Panc1 (cell line): Measurements from ENCODE around the gene DIP2C. TPM values are rescaled to one million over a fixed set of nuclear protein-coding genes. Genes with fewer than 3 reads are reported as not detected.

Source experiments
- ATAC-seq: fragments of 200-7000 bp; cut with Tn5 transposase; 2 replicates; pipeline ENCODE4 v1.9.1; 2020; ENCODE audit warnings: mild to moderate bottlenecking, moderate library complexity
- BruUV-seq: library from RNA; stranded (reverse); fragments of 400-500 nt; replicated peaks from 2 replicates; lab custom pipeline; 2021; lab: Mats Ljungman, UMichigan
- CTCF ChIA-PET: fragments of 300-600 bp; sonication (Branson Sonifier 250); formaldehyde crosslinking; loops from one replicate; lab custom pipeline; 2022; ENCODE audit warnings: antibody characterized with exemption; lab: Charles Lee
- POLR2A ChIA-PET: fragments of 300-600 bp; sonication (Branson Sonifier 250); formaldehyde crosslinking; loops from one replicate; lab custom pipeline; 2022; ENCODE audit warnings: antibody characterized with exemption; lab: Charles Lee
- DNase-seq: peaks from one replicate; pipeline ENCODE4 v3.0.0-alpha.2; 2010; ENCODE audit warnings: low read depth, low spot score
- H3K27ac ChIP-seq: 2 replicates; pipeline ENCODE4 v1.5.1; 2011; ENCODE audit warnings: mild to moderate bottlenecking, low read length, inconsistent platforms
- H3K27me3 ChIP-seq: fragments of 200-500 bp; sonication (Bioruptor generic); 2 replicates; pipeline ENCODE4 v1.6.0; 2014; ENCODE audit warnings: low read length, inconsistent platforms; ENCODE audit not compliant: control insufficient read depth, insufficient read depth
- H3K36me3 ChIP-seq: fragments of 200-500 bp; sonication (Bioruptor generic); 2 replicates; pipeline ENCODE4 v1.5.1; 2014; ENCODE audit warnings: inconsistent platforms, mild to moderate bottlenecking, low read length, moderate library complexity; ENCODE audit not compliant: control insufficient read depth, insufficient read depth
- H3K4me1 ChIP-seq: 2 replicates; pipeline ENCODE4 v1.5.1; 2011; ENCODE audit warnings: inconsistent platforms, mild to moderate bottlenecking, low read length, moderate library complexity; ENCODE audit not compliant: control insufficient read depth, insufficient read depth
- H3K4me3 ChIP-seq, 2 experiments: 2 replicates each; pipeline ENCODE4 v1.5.1; 2011 to 2012; ENCODE audit warnings: low read depth in 2 of 2, low read length in 2 of 2, mild to moderate bottlenecking in 2 of 2, inconsistent platforms in 1 of 2, moderate library complexity in 1 of 2
- H3K9me3 ChIP-seq: fragments of 200-500 bp; sonication (Bioruptor generic); 2 replicates; pipeline ENCODE4 v1.5.1; 2014; ENCODE audit warnings: low read depth, mild to moderate bottlenecking, inconsistent platforms, low read length, moderate library complexity; ENCODE audit not compliant: control insufficient read depth, insufficient read depth
- POLR2AphosphoS5 ChIP-seq: IDR thresholded peaks from 2 replicates; pipeline ENCODE4 v1.6.1; 2012; ENCODE audit warnings: mild to moderate bottlenecking, low read depth, low read length, moderate library complexity
- SIN3A ChIP-seq: IDR thresholded peaks from 2 replicates; pipeline ENCODE4 v1.6.1; 2012; ENCODE audit warnings: low read depth, mild to moderate bottlenecking, low read length, moderate library complexity, borderline replicate concordance; ENCODE audit not compliant: insufficient read depth
- TCF7L2 ChIP-seq: IDR thresholded peaks from 2 replicates; pipeline ENCODE4 v1.6.1; 2011; ENCODE audit warnings: mild to moderate bottlenecking, low read depth, low read length, inconsistent platforms
- in situ Hi-C: cut with HindIII; loops from 2 replicates; pipeline ENCODE4 v1.10.0; 2016; ENCODE audit warnings: low sequenced_read_pairs, low pct_unique_long_range_greater_than_20kb
- intact Hi-C: fragments of 100-400 bp; cut with micrococcal nuclease; formaldehyde crosslinking; loops from one replicate; pipeline ENCODE4 v1.10.0; 2022; ENCODE audit not compliant: unreplicated experiment
- total RNA-seq: library from RNA; stranded (reverse); gene quantifications from one replicate; pipeline ENCODE4 v1.2.1, GENCODE V29; 2021; ENCODE audit not compliant: unreplicated experiment
- TF ChIP-seq, protein P1 (sequence below): fragments of 450-650 bp; IDR thresholded peaks from 2 replicates; pipeline ENCODE4 v1.5.1; 2017; ENCODE audit warnings: mild to moderate bottlenecking
- TF ChIP-seq, protein P2 (sequence below), 2 experiments: IDR thresholded peaks; 2 replicates each; pipeline ENCODE4 v1.6.1; 2011 to 2012; ENCODE audit warnings: low read depth in 2 of 2, control low read depth in 1 of 2, low read length in 1 of 2, mild to moderate bottlenecking in 1 of 2, moderate library complexity in 1 of 2; ENCODE audit not compliant: insufficient read depth in 1 of 2

The DIP2C gene
- total RNA-seq, 1 experiment from 2014 or later, result 13.2 TPM

DNA sequence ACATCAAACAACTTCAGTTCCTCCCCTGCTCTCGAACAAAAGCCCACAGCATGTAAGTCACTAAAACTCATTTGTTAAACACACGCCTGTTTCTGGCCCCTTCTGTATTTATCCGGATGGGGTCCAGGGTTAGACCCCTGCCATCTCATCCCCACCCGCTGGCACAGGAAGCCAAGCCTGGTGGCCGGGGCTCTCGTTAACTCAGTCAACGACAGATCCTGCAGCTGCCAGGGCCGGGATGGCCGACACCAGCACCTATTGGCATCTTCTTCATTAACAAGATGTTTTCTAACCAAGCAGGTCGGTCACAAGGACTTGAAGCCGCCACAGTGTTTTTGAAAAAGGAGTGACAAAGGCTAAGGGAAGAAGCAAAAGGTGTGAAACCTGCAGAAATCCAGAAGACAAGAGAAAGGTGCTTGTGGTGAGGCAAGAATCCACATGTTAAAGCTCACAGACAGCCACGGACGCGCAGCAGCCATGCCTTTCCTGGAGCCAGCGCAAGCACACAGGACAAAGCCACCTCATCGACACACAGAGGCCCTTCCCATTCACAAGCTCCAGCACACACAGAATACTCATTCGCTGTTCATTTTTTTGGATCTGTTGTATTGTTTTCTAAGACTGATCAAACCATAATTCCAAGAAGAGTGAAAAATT is 202.7 kb downstream of the DIP2C start:
- POLR2A ChIA-PET, result no interaction called here
- TF ChIP-seq SIN3A, result no peak
- TF ChIP-seq, protein P1, sequence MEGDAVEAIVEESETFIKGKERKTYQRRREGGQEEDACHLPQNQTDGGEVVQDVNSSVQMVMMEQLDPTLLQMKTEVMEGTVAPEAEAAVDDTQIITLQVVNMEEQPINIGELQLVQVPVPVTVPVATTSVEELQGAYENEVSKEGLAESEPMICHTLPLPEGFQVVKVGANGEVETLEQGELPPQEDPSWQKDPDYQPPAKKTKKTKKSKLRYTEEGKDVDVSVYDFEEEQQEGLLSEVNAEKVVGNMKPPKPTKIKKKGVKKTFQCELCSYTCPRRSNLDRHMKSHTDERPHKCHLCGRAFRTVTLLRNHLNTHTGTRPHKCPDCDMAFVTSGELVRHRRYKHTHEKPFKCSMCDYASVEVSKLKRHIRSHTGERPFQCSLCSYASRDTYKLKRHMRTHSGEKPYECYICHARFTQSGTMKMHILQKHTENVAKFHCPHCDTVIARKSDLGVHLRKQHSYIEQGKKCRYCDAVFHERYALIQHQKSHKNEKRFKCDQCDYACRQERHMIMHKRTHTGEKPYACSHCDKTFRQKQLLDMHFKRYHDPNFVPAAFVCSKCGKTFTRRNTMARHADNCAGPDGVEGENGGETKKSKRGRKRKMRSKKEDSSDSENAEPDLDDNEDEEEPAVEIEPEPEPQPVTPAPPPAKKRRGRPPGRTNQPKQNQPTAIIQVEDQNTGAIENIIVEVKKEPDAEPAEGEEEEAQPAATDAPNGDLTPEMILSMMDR, result no peak
- no peak for TF ChIP-seq TCF7L2
- TF ChIP-seq POLR2AphosphoS5, result no peak
- TF ChIP-seq, protein P2, sequence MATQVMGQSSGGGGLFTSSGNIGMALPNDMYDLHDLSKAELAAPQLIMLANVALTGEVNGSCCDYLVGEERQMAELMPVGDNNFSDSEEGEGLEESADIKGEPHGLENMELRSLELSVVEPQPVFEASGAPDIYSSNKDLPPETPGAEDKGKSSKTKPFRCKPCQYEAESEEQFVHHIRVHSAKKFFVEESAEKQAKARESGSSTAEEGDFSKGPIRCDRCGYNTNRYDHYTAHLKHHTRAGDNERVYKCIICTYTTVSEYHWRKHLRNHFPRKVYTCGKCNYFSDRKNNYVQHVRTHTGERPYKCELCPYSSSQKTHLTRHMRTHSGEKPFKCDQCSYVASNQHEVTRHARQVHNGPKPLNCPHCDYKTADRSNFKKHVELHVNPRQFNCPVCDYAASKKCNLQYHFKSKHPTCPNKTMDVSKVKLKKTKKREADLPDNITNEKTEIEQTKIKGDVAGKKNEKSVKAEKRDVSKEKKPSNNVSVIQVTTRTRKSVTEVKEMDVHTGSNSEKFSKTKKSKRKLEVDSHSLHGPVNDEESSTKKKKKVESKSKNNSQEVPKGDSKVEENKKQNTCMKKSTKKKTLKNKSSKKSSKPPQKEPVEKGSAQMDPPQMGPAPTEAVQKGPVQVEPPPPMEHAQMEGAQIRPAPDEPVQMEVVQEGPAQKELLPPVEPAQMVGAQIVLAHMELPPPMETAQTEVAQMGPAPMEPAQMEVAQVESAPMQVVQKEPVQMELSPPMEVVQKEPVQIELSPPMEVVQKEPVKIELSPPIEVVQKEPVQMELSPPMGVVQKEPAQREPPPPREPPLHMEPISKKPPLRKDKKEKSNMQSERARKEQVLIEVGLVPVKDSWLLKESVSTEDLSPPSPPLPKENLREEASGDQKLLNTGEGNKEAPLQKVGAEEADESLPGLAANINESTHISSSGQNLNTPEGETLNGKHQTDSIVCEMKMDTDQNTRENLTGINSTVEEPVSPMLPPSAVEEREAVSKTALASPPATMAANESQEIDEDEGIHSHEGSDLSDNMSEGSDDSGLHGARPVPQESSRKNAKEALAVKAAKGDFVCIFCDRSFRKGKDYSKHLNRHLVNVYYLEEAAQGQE (IDR thresholded peaks at IDR 0.05; ENCODE audit: insufficient read depth in 1 of 2, low read depth in 2 of 2, low read length in 1 of 2), result no peak

DNA sequence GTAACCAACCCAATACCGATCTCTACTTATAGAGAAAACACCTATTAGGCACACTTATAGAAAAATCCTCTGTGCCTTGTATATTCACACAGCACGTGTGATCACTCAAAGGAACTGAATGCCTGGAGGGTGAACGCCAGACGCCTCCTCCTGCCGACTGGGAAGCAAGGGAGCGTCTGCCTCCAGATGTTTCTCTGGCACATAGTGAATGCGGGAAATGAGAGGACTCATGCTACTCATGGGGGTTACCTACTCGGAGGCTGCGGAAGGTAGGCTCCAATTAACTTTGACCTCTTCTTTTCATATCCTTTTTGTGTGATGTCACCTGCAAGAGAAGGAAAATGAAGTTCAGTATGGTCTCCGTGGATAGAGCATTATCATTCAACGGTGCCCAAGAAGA is 203.3 kb downstream of the DIP2C start:
- no peak for DNase-seq
- no peaks in the 10 kb centered on the region for H3K27me3 ChIP-seq
- H3K9me3 ChIP-seq, result no peaks in the 10 kb centered on the region
- no peak overlapping the region for H3K4me3 ChIP-seq
- intact Hi-C loops (no loop called here), in situ Hi-C loops (no loop called here)
- CTCF ChIA-PET, result no interaction called here
- no peaks in the 10 kb centered on the region for H3K36me3 ChIP-seq
- H3K27ac ChIP-seq, result no peak overlapping the region
- POLR2A ChIA-PET, result no interaction called here
- no TSS peak for BruUV-seq
- no peak for TF ChIP-seq TCF7L2
- TF ChIP-seq, protein P2 (IDR thresholded peaks at IDR 0.05; ENCODE audit: insufficient read depth in 1 of 2, low read depth in 2 of 2, low read length in 1 of 2), result no peak
- TF ChIP-seq SIN3A, result no peak
- TF ChIP-seq POLR2AphosphoS5, result no peak
- TF ChIP-seq, protein P1, result no peak
- no peak for ATAC-seq
- H3K4me1 ChIP-seq, result no peaks in the 10 kb centered on the region

More for the DNA sequence above, 202.7 kb downstream of the DIP2C start:
- CTCF ChIA-PET, result interaction anchor here (0.7 kb wide), 4 partner anchors 18 to 298 kb away, joined by 3 to 11 read pairs (median 5); no protein-coding TSS in a partner anchor
- DNase-seq (no peak), ATAC-seq (no peak)
- Histone ChIP-seq H3K27me3 (no peaks in the 10 kb centered on the region), H3K4me1 (no peaks in the 10 kb centered on the region), H3K27ac (no peak overlapping the region), H3K9me3 (no peaks in the 10 kb centered on the region), H3K36me3 (no peaks in the 10 kb centered on the region), H3K4me3 (no peak overlapping the region)
- in situ Hi-C loops (no loop called here), intact Hi-C loops (no loop called here)
- BruUV-seq, result no TSS peak
